Measurements from ENCODE around the gene DTX4. TPM values are rescaled to one million over a fixed set of nuclear protein-coding genes. Genes with fewer than 3 reads are reported as not detected.
"Not testable (repeated sequence)": the region's sequence is repeated elsewhere in the genome, so short reads cannot be mapped to it uniquely, and the experiment has no call there.

Gene DTX4
- 100 to 1,000 TPM in 1 of 8 experiments, 10 to 100 TPM in 4, 1 to 10 TPM in 1, under 1 TPM in 2; 0.15 to 108 (median 41.7) TPM for total RNA-seq

GRCh38 chr11:59171508-59172322 is at the start of gene DTX4:
Gene DTX4, plus strand, starts transcription at chr11:59172132. Its CDS starts 464 bp downstream, at chr11:59172596.
- in situ Hi-C loops (cut with MboI; ENCODE audit: low pct_unique_long_range_greater_than_20kb in 2 of 9, low sequenced_read_pairs in 9 of 9, unreplicated experiment in 9 of 9), result no loop called here
- H3K4me3 ChIP-seq, result peak within 1 kb of the TSS; percentile 70 to 99 (median 82)
- peak within 1 kb of the TSS; percentile 90 to 99 for H3K27ac ChIP-seq
- ATAC-seq (replicated peaks in 6 of 8), result peak; percentile 71 to 88 (median 81)
- peaks cover 21 to 24% of the 10 kb centered on the region in 2 donors for H3K4me1 ChIP-seq (replicated peaks in 1 of 2)
- WGBS, 10 experiments, result 0 to 40% (median 0%) methylated on average over 1 to 17 of the region's 64 CpGs; no CpG with 5 or more reads in 1 of the 10 experiments

GRCh38 chr11:59135648-59136461 is 36.1 kb upstream of the DTX4 start:
- peak; percentile 87 to 100 (median 99) for ATAC-seq (replicated peaks in 6 of 8)
- no peak overlapping the region for H3K27ac ChIP-seq
- WGBS, 10 experiments, result 6 to 100% (median 50%) methylated on average over 1 to 13 of the region's 20 CpGs; no CpG with 5 or more reads in 3 of the 10 experiments

GRCh38 chr11:59136551-59136950 is 35.4 kb upstream of the DTX4 start:
- WGBS, 10 experiments, result 50 to 100% (median 87%) methylated on average over 1 to 5 of the region's 6 CpGs; no CpG with 5 or more reads in 1 of the 10 experiments
- ATAC-seq (replicated peaks in 6 of 8); H3K4me1 ChIP-seq (replicated peaks in 1 of 2); H3K4me3 ChIP-seq; H3K27ac ChIP-seq; in situ Hi-C loops (cut with MboI; ENCODE audit: low pct_unique_long_range_greater_than_20kb in 2 of 9, low sequenced_read_pairs in 9 of 9, unreplicated experiment in 9 of 9): not testable (repeated sequence)

More at GRCh38 chr11:59135648-59136461, 36.1 kb upstream of the DTX4 start:
- H3K4me1 ChIP-seq (replicated peaks in 1 of 2), result no peaks in the 10 kb centered on the region
- no peak overlapping the region for H3K4me3 ChIP-seq
- in situ Hi-C loops (cut with MboI; ENCODE audit: low pct_unique_long_range_greater_than_20kb in 2 of 9, low sequenced_read_pairs in 9 of 9, unreplicated experiment in 9 of 9), result no loop called here

- H3K27ac ChIP-seq, result no peak overlapping the region
- WGBS, 10 experiments, result 80 to 100% (median 93%) methylated on average over 1 to 14 of the region's 17 CpGs; no CpG with 5 or more reads in 5 of the 10 experiments
- no peak for ATAC-seq (replicated peaks in 6 of 8)
- H3K4me1 ChIP-seq (replicated peaks in 1 of 2), result peaks cover 0 to 3% of the 10 kb centered on the region in 2 donors
- H3K4me3 ChIP-seq, result no peak overlapping the region
- in situ Hi-C loops (cut with MboI; ENCODE audit: low pct_unique_long_range_greater_than_20kb in 2 of 9, low sequenced_read_pairs in 9 of 9, unreplicated experiment in 9 of 9), result no loop called here
Measured at GRCh38 chr11:59137190-59137589, 34.7 kb upstream of the DTX4 start.

GRCh38 chr11:59138643-59139042 is 33.3 kb upstream of the DTX4 start:
- in situ Hi-C loops (cut with MboI; ENCODE audit: low pct_unique_long_range_greater_than_20kb in 2 of 9, low sequenced_read_pairs in 9 of 9, unreplicated experiment in 9 of 9), result no loop called here
- no peak for ATAC-seq (replicated peaks in 6 of 8)
- H3K27ac ChIP-seq, result no peak overlapping the region
- WGBS, 10 experiments, result 20 to 100% (median 83%) methylated on average over 1 to 2 of the region's 2 CpGs; no CpG with 5 or more reads in 1 of the 10 experiments
- H3K4me1 ChIP-seq (replicated peaks in 1 of 2), result peaks cover 0 to 3% of the 10 kb centered on the region in 2 donors
- no peak overlapping the region for H3K4me3 ChIP-seq

- H3K4me3 ChIP-seq, result no peak overlapping the region
Measured at GRCh38 chr11:59141191-59141590, 30.7 kb upstream of the DTX4 start.

GRCh38 chr11:59141673-59142460 is 30.1 kb upstream of the DTX4 start:
- in situ Hi-C loops (cut with MboI; ENCODE audit: low pct_unique_long_range_greater_than_20kb in 2 of 9, low sequenced_read_pairs in 9 of 9, unreplicated experiment in 9 of 9), result no loop called here

More at GRCh38 chr11:59141191-59141590, 30.7 kb upstream of the DTX4 start:
- WGBS, 10 experiments, result 83 to 100% (median 98%) methylated on average over 1 to 4 of the region's 4 CpGs; no CpG with 5 or more reads in 1 of the 10 experiments
- no peak for ATAC-seq (replicated peaks in 6 of 8)
- Histone ChIP-seq H3K4me1 (replicated peaks in 1 of 2) (peaks cover 0 to 3% of the 10 kb centered on the region in 2 donors), H3K27ac (no peak overlapping the region)
- in situ Hi-C loops (cut with MboI; ENCODE audit: low pct_unique_long_range_greater_than_20kb in 2 of 9, low sequenced_read_pairs in 9 of 9, unreplicated experiment in 9 of 9), result no loop called here

GRCh38 chr11:59142530-59143507 is 29.1 kb upstream of the DTX4 start, which contains the start of gene FAM111A:
Gene FAM111A, plus strand, starts transcription at chr11:59142856. Its CDS starts 6,017 bp downstream, at chr11:59148873.
- H3K4me3 ChIP-seq, result peak within 1 kb of the TSS; percentile 41 to 62 (median 45)
- WGBS, 10 experiments, result 0 to 20% (median 4%) methylated on average over 2 to 47 of the region's 50 CpGs; no CpG with 5 or more reads in 2 of the 10 experiments
- no peak within 1 kb of the TSS for H3K27ac ChIP-seq
- ATAC-seq (replicated peaks in 6 of 8), result peak; percentile 83 to 96 (median 94)
- in situ Hi-C loops (cut with MboI; ENCODE audit: low pct_unique_long_range_greater_than_20kb in 2 of 9, low sequenced_read_pairs in 9 of 9, unreplicated experiment in 9 of 9), result no loop called here
- H3K4me1 ChIP-seq (replicated peaks in 1 of 2), result peaks cover 0 to 3% of the 10 kb centered on the region in 2 donors

More at GRCh38 chr11:59141673-59142460, 30.1 kb upstream of the DTX4 start:
- Histone ChIP-seq H3K27ac (no peak overlapping the region), H3K4me3 (peak overlapping the region; percentile 41 to 62 (median 45)), H3K4me1 (replicated peaks in 1 of 2) (peaks cover 0 to 3% of the 10 kb centered on the region in 2 donors)
- 0 to 23% (median 3%) methylated on average over 1 to 3 of the region's 3 CpGs; no CpG with 5 or more reads in 2 of the 10 experiments for WGBS, 10 experiments
- ATAC-seq (replicated peaks in 6 of 8), result peak in 5 of 8 experiments; percentile 2 to 15 (median 11)

- Histone ChIP-seq H3K4me3 (peak overlapping the region in 3 of 5 donors; percentile 16 to 33 (median 27)), H3K4me1 (replicated peaks in 1 of 2) (peaks cover 0 to 3% of the 10 kb centered on the region in 2 donors), H3K27ac (no peak overlapping the region)
- in situ Hi-C loops (cut with MboI; ENCODE audit: low pct_unique_long_range_greater_than_20kb in 2 of 9, low sequenced_read_pairs in 9 of 9, unreplicated experiment in 9 of 9), result no loop called here
- WGBS, 10 experiments, result 17 to 100% (median 82%) methylated on average over 1 of the region's 1 CpG; no CpG with 5 or more reads in 2 of the 10 experiments
- ATAC-seq (replicated peaks in 6 of 8), result no peak
Measured at GRCh38 chr11:59144096-59144495, 27.8 kb upstream of the DTX4 start.

GRCh38 chr11:59144579-59145345 is 27.2 kb upstream of the DTX4 start:
- ATAC-seq (replicated peaks in 6 of 8), result peak in 6 of 8 experiments; percentile 5 to 45 (median 31)
- in situ Hi-C loops (cut with MboI; ENCODE audit: low pct_unique_long_range_greater_than_20kb in 2 of 9, low sequenced_read_pairs in 9 of 9, unreplicated experiment in 9 of 9), result no loop called here
- peaks cover 0 to 3% of the 10 kb centered on the region in 2 donors for H3K4me1 ChIP-seq (replicated peaks in 1 of 2)
- 0 to 55% (median 17%) methylated on average over 3 to 14 of the region's 39 CpGs; no CpG with 5 or more reads in 1 of the 10 experiments for WGBS, 10 experiments
- H3K27ac ChIP-seq, result no peak overlapping the region
- peak overlapping the region in 3 of 5 donors; percentile 16 to 33 (median 27) for H3K4me3 ChIP-seq

All from motor neuron (in vitro differentiated cells).